HepG2 (cell line): ENCODE measurements around the gene DGCR2.

ENCODE experiments used
- DNMT1 ChIP-seq: sonication (generic); formaldehyde crosslinking; IDR thresholded peaks from 2 replicates; pipeline ENCODE4 v1.5.1; 2020; ENCODE audit warnings: mild to moderate bottlenecking, missing genetic modification reagents
- ESRRA ChIP-seq: sonication (generic); formaldehyde crosslinking; IDR thresholded peaks from 2 replicates; pipeline ENCODE4 v1.5.1; 2020; ENCODE audit warnings: mild to moderate bottlenecking, low read depth, missing genetic modification reagents
- GABPA ChIP-seq, 2 experiments: IDR thresholded peaks; 2 replicates each; pipeline ENCODE4 v1.6.1; 2011 to 2016; ENCODE audit warnings: low read depth in 2 of 2, low read length in 1 of 2, missing biosample characterization in 1 of 2, missing genetic modification characterization in 1 of 2
- JUND ChIP-seq: sonication (generic); formaldehyde crosslinking; IDR thresholded peaks from 2 replicates; pipeline ENCODE4 v1.8.0; 2022; ENCODE audit warnings: mild to moderate bottlenecking, missing genetic modification reagents
- MED13 ChIP-seq: sonication (generic); formaldehyde crosslinking; IDR thresholded peaks from 2 replicates; pipeline ENCODE4 v1.5.0; 2020; ENCODE audit warnings: missing genetic modification reagents
- U2AF2 ChIP-seq: fragments of 200-400 bp; formaldehyde crosslinking; IDR thresholded peaks from 2 replicates; pipeline ENCODE4 v1.6.1; 2017; ENCODE audit warnings: low read depth, mild to moderate bottlenecking, low read length
- UBTF ChIP-seq: sonication (generic); formaldehyde crosslinking; IDR thresholded peaks from 2 replicates; pipeline ENCODE4 v1.4.0; 2020; ENCODE audit warnings: mild to moderate bottlenecking, missing genetic modification reagents
- ZNF773 ChIP-seq: sonication (generic); formaldehyde crosslinking; IDR thresholded peaks from 2 replicates; pipeline ENCODE4 v1.4.0; 2020; ENCODE audit warnings: missing genetic modification reagents, borderline replicate concordance
- ZNF777 ChIP-seq: sonication (generic); formaldehyde crosslinking; IDR thresholded peaks from 2 replicates; pipeline ENCODE4 v1.4.0; 2020; ENCODE audit warnings: missing genetic modification reagents
- ZSCAN12 ChIP-seq: sonication (generic); formaldehyde crosslinking; IDR thresholded peaks from 2 replicates; pipeline ENCODE4 v1.9.0; 2021; ENCODE audit warnings: mild to moderate bottlenecking, missing genetic modification reagents

GRCh38 chr22:19110646-19111045, 11.6 kb downstream of the DGCR2 start:
- no peak for TF ChIP-seq GABPA (IDR thresholded peaks at IDR 0.05; ENCODE audit: low read depth, low read length)
- no peak for TF ChIP-seq GABPA (CRISPR knock-in tag; IDR thresholded peaks at IDR 0.05; ENCODE audit: low read depth)
- TF ChIP-seq U2AF2 = no peak
- TF ChIP-seq JUND = no peak
- TF ChIP-seq ESRRA (CRISPR knock-in tag) = no peak
- TF ChIP-seq ZSCAN12 (CRISPR knock-in tag) = no peak
- TF ChIP-seq MED13 = no peak
- TF ChIP-seq DNMT1 = no peak
- no peak for TF ChIP-seq ZNF773 (CRISPR knock-in tag)
- TF ChIP-seq ZNF777 = no peak
- no peak for TF ChIP-seq UBTF (CRISPR knock-in tag)
